Measurements from ENCODE around the gene LIMK2.

LIMK2 gene

GRCh38 chr22:31268281-31268680, 56.2 kb downstream of the LIMK2 start:
- H3K4me3 ChIP-seq (ENCODE audit: control insufficient read depth, low read depth, low read length) = no peak overlapping the region
- no peak for DNase-seq (ENCODE audit: low read depth)
- no peak for TF ChIP-seq CTCF (conservative IDR thresholded peaks at IDR 0.05; ENCODE audit: control insufficient read depth, insufficient read depth, low read depth, low read length)

DNA sequence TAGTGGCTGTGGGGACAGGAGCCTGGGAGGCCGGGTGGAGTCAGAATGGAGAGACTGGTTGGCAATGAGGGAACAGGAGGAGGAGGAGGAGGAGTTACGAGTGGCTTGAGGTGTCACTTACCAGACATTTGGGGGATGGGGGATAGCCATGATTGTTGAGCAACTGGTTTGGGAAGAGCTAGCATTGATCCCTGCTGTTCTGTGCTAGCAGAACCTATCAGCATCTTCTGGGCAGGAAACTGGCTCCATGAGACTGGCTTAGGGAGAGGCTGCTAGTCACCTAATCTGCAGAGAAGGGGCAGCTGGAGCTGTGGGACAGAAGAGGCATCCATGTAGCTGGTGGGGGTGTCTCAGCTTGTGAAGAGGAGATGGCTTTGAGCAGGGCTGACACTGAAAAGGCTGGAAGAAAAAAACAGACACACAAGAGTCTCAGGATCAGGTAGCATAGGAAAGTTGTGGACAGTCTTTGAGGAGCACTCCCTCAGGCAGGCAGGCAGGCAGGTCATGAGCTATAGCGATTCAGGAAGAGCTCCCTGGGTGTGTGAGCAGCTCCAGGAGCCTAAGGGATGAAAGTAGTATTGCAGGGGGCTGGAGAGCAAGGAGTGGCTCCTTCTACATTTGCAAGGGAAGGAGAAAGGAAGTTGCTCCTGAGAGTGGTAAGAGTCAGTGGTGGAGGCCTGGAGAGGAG, 57.9 kb downstream of the LIMK2 start:
- no peak for TF ChIP-seq CTCF (conservative IDR thresholded peaks at IDR 0.05; ENCODE audit: control insufficient read depth, insufficient read depth, low read depth, low read length)
- no peak for DNase-seq (ENCODE audit: low read depth)
- no peak overlapping the region for H3K4me3 ChIP-seq (ENCODE audit: control insufficient read depth, low read depth, low read length)

DNA sequence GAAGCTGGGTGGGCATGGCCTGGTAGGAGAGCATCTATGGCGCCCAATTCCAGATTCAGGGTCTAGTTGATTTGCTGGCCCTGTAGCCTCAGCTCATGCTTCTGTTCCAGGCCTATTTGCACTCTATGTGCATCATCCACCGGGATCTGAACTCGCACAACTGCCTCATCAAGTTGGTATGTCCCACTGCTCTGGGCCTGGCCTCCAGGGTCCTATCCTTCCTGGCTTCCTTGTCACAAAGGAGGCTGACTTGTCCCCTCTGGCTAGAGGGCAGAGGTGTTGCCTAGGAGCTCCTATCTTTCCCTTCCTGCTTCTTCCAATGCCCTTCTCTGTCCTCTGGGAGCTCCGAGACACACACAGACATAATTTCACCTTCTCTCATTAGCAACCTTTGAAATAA, 58.9 kb downstream of the LIMK2 start:
- TF ChIP-seq CTCF (conservative IDR thresholded peaks at IDR 0.05; ENCODE audit: control insufficient read depth, insufficient read depth, low read depth, low read length) = no peak
- H3K4me3 ChIP-seq (ENCODE audit: control insufficient read depth, low read depth, low read length) = no peak overlapping the region
- DNase-seq (ENCODE audit: low read depth) = no peak

DNA sequence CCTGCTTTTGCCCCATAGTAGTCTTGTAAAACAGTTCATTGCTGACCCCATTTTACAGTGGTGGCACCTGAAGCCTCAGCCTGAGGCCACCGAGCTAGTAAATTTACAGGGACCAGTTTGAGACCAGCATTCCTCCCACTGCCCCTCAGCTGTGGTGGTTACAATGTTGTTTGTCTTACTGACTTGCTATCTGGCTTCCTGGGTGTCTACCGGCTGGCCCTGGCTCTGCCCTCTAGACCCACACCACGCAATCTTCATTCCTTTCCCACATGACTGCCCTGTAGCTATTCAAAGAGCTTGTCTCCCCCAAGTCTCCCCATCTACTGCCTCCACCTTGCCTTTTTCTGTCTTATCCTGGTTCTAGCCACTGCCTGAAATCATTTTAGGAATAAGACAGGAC, 59.4 kb downstream of the LIMK2 start:
- H3K4me3 ChIP-seq (ENCODE audit: control insufficient read depth, low read depth, low read length) = no peak overlapping the region
- TF ChIP-seq CTCF (conservative IDR thresholded peaks at IDR 0.05; ENCODE audit: control insufficient read depth, insufficient read depth, low read depth, low read length) = no peak
- DNase-seq (ENCODE audit: low read depth) = no peak

GRCh38 chr22:31272522-31273446, 60.7 kb downstream of the LIMK2 start:
- DNase-seq (ENCODE audit: low read depth) = peak; percentile 68
- TF ChIP-seq CTCF (conservative IDR thresholded peaks at IDR 0.05; ENCODE audit: control insufficient read depth, insufficient read depth, low read depth, low read length) = peak; percentile 88
- no peak overlapping the region for H3K4me3 ChIP-seq (ENCODE audit: control insufficient read depth, low read depth, low read length)

GRCh38 chr22:31274017-31274416, 61.9 kb downstream of the LIMK2 start:
- H3K4me3 ChIP-seq (ENCODE audit: control insufficient read depth, low read depth, low read length) = no peak overlapping the region
- no peak for TF ChIP-seq CTCF (conservative IDR thresholded peaks at IDR 0.05; ENCODE audit: control insufficient read depth, insufficient read depth, low read depth, low read length)
- DNase-seq (ENCODE audit: low read depth) = no peak

Measured in fibroblast of mammary gland (primary cell).